Measurements from ENCODE around the gene CYP3A7.

DNA sequence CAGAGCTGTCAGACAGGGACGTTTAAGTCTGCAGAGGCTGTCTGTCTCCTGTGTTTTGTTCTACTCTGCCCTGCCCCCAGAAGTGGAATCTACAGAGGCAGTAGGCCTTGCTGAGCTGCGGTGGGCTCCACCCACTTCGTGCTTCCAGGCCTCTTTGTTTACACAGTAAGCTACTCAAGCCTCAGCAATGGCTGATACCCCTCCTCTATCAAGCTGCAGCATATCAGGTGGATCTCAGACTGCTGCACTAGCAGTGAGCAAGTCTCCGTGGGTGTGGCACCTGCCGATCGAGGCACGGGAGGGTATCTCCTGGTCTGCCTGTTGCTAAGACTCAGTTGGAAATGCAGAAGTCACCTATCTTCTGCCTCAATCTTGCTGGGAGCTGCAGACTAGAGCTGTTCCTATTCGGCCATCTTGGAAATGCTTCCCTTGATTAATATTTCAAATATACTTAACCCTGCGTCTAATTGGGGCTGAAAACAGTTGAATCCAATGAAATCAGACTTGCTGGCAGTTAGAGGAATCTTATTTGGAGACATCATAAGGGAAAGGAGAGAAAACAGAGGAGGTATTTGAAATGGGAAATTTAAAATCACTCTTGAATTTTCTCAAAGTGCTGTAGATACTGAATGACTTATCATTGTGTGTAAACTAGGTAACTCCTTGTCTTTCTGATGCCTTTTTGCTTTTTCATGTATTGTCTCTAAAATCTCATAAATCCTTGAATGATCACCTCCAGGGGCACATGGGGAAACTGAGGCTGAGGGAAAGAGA lies 41.4 kb downstream of the CYP3A7 start:
- no peak for TF ChIP-seq POLR2AphosphoS5 (IDR thresholded peaks at IDR 0.05; ENCODE audit: borderline replicate concordance, low read depth, low read length)
- no peak for TF ChIP-seq EZH2 (IDR thresholded peaks at IDR 0.05)
